ENCODE results near the gene GLI3.

DNA sequence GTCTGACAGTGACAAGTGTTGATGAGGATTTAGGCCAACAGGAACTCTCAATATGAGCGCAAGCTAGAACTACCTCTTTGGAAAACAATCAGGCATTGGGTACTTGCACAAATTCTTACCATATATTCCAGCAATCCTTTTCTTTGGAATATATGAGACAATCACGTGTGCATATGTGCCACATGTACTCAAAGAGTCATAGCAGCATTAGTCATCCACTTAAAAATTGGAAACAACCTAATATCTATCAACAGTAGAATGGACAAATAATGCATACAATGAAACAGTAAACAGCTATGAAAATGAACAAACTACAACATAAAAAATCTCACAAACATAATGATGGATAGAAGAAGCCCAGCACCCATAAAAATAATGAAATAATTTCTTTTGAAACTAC lies 179.7 kb downstream of the GLI3 start:
- TF ChIP-seq, protein P1, sequence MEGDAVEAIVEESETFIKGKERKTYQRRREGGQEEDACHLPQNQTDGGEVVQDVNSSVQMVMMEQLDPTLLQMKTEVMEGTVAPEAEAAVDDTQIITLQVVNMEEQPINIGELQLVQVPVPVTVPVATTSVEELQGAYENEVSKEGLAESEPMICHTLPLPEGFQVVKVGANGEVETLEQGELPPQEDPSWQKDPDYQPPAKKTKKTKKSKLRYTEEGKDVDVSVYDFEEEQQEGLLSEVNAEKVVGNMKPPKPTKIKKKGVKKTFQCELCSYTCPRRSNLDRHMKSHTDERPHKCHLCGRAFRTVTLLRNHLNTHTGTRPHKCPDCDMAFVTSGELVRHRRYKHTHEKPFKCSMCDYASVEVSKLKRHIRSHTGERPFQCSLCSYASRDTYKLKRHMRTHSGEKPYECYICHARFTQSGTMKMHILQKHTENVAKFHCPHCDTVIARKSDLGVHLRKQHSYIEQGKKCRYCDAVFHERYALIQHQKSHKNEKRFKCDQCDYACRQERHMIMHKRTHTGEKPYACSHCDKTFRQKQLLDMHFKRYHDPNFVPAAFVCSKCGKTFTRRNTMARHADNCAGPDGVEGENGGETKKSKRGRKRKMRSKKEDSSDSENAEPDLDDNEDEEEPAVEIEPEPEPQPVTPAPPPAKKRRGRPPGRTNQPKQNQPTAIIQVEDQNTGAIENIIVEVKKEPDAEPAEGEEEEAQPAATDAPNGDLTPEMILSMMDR (conservative IDR thresholded peaks at IDR 0.05 in 1 of 2, IDR thresholded peaks at IDR 0.05 in 1 of 2; ENCODE audit: low read depth in 1 of 2, low read length in 2 of 2), result no peak
- no peak for TF ChIP-seq EZH2 (IDR thresholded peaks at IDR 0.05; ENCODE audit: low read length, missing control alignments)

Measured in fibroblast of lung (primary cell).